ENCODE measurements around the gene FBXO9. TPM values are rescaled to one million over a fixed set of nuclear protein-coding genes. Genes with fewer than 3 reads are reported as not detected.

FBXO9 gene
- polyA plus RNA-seq, 3 donors = 47.7 to 105 (median 61.5) TPM

DNA sequence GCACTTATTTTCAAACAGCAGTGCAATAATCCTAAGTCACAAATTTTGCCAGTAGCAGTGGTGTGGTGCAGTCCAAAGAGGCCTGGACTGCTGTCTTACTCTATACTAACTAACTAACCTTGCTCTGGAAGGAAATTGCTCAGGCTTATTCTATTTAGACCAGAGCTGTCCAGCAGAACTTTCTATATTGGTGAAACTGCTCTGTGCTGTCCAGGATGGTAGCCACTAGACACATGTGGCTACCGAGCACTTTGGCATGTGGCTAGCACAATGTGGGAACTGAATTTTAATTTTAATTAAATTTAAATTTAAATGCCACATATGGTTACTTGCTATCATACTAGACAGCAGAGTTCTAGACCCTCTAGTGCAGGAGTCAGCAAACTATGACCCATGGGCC is 27.1 kb upstream of the FBXO9 start:
- H3K4me3 ChIP-seq (replicated peaks in 1 of 3; ENCODE audit: low read depth in 2 of 3, low read length in 3 of 3) = no peak overlapping the region
- no peak overlapping the region for H3K9ac ChIP-seq (ENCODE audit: insufficient read depth, low read length, poor library complexity, severe bottlenecking)
- WGBS (ENCODE audit: insufficient coverage) = no CpG with 5 or more reads among the region's 1 CpG
- intact Hi-C loops (cut with micrococcal nuclease) = no loop called here
- Mint-ChIP-seq H3K9me3 (no peaks in the 10 kb centered on the region), H3K27me3 (ENCODE audit: low read depth in 3 of 3) (no peaks in the 10 kb centered on the region), H3K27ac (no peak overlapping the region), H3K36me3 (peaks cover 67 to 68% of the 10 kb centered on the region in 2 donors), H3K4me3 (no peak overlapping the region), H3K4me1 (no peaks in the 10 kb centered on the region)
- no peaks in the 10 kb centered on the region for H3K9me3 ChIP-seq (replicated peaks in 1 of 2; ENCODE audit: control insufficient read depth in 1 of 2, insufficient read depth in 1 of 2, low read length in 2 of 2)
- H3K4me2 ChIP-seq (replicated peaks; ENCODE audit: extremely low read depth, low read length, poor library complexity, severe bottlenecking) = no peak overlapping the region
- peaks cover 48 to 83% of the 10 kb centered on the region in 2 donors for H3K36me3 ChIP-seq (replicated peaks in 1 of 2; ENCODE audit: control insufficient read depth in 1 of 2, insufficient read depth in 2 of 2, low read length in 2 of 2)
- H3K27ac ChIP-seq (ENCODE audit: low read depth in 1 of 2, low read length in 2 of 2) = no peak overlapping the region
- TF ChIP-seq, protein P1, sequence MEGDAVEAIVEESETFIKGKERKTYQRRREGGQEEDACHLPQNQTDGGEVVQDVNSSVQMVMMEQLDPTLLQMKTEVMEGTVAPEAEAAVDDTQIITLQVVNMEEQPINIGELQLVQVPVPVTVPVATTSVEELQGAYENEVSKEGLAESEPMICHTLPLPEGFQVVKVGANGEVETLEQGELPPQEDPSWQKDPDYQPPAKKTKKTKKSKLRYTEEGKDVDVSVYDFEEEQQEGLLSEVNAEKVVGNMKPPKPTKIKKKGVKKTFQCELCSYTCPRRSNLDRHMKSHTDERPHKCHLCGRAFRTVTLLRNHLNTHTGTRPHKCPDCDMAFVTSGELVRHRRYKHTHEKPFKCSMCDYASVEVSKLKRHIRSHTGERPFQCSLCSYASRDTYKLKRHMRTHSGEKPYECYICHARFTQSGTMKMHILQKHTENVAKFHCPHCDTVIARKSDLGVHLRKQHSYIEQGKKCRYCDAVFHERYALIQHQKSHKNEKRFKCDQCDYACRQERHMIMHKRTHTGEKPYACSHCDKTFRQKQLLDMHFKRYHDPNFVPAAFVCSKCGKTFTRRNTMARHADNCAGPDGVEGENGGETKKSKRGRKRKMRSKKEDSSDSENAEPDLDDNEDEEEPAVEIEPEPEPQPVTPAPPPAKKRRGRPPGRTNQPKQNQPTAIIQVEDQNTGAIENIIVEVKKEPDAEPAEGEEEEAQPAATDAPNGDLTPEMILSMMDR (IDR thresholded peaks at IDR 0.05) = no peak
- H3K79me2 ChIP-seq (ENCODE audit: insufficient read depth, low read length) = no peaks in the 10 kb centered on the region
- H3K27me3 ChIP-seq (ENCODE audit: control insufficient read depth in 2 of 2, insufficient read depth in 2 of 2, low read length in 2 of 2) = no peaks in the 10 kb centered on the region
- no peak overlapping the region for H2AFZ ChIP-seq (ENCODE audit: insufficient read depth, low read depth, low read length, poor library complexity, severe bottlenecking)
- DNase-seq = no peak
- no peaks in the 10 kb centered on the region for H4K20me1 ChIP-seq (ENCODE audit: insufficient read depth, low read length)
- H3K4me1 ChIP-seq (ENCODE audit: control insufficient read depth in 1 of 2, insufficient read depth in 2 of 2, low read length in 2 of 2) = no peaks in the 10 kb centered on the region

DNA sequence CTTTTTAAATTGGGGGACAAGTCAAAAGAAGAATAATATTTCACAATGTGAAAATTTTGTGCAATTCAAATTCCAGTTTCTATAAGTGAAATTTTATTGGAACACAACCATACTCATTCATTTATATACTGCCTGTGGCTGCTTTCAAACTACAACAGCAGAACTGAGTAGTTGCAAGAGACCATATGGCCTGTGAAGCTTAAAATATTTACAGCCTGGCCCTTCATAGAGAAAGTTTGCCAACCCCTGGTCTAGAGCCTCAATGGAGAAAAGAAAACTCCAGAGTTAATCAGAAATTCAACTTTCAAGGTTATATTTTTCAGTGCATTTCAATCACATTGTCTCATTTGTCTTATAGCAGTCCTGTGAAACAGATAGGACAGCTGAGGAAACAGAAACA is 26.6 kb upstream of the FBXO9 start:
- H3K4me3 Mint-ChIP-seq = no peak overlapping the region
- no peak overlapping the region for H3K4me3 ChIP-seq (replicated peaks in 1 of 3; ENCODE audit: low read depth in 2 of 3, low read length in 3 of 3)
- H3K36me3 ChIP-seq (replicated peaks in 1 of 2; ENCODE audit: control insufficient read depth in 1 of 2, insufficient read depth in 2 of 2, low read length in 2 of 2) = peaks cover 44 to 79% of the 10 kb centered on the region in 2 donors
- no peaks in the 10 kb centered on the region for H3K27me3 ChIP-seq (ENCODE audit: control insufficient read depth in 2 of 2, insufficient read depth in 2 of 2, low read length in 2 of 2)
- H2AFZ ChIP-seq (ENCODE audit: insufficient read depth, low read depth, low read length, poor library complexity, severe bottlenecking) = no peak overlapping the region
- no peaks in the 10 kb centered on the region for H3K4me1 Mint-ChIP-seq
- H3K4me1 ChIP-seq (ENCODE audit: control insufficient read depth in 1 of 2, insufficient read depth in 2 of 2, low read length in 2 of 2) = no peaks in the 10 kb centered on the region
- H3K27ac ChIP-seq (ENCODE audit: low read depth in 1 of 2, low read length in 2 of 2) = no peak overlapping the region
- no peaks in the 10 kb centered on the region for H3K9me3 ChIP-seq (replicated peaks in 1 of 2; ENCODE audit: control insufficient read depth in 1 of 2, insufficient read depth in 1 of 2, low read length in 2 of 2)
- no peaks in the 10 kb centered on the region for H3K79me2 ChIP-seq (ENCODE audit: insufficient read depth, low read length)
- H4K20me1 ChIP-seq (ENCODE audit: insufficient read depth, low read length) = no peaks in the 10 kb centered on the region
- H3K36me3 Mint-ChIP-seq = peaks cover 63 to 64% of the 10 kb centered on the region in 2 donors
- TF ChIP-seq, protein P1 (IDR thresholded peaks at IDR 0.05) = no peak
- no peak for DNase-seq
- H3K4me2 ChIP-seq (replicated peaks; ENCODE audit: extremely low read depth, low read length, poor library complexity, severe bottlenecking) = no peak overlapping the region
- no peak overlapping the region for H3K9ac ChIP-seq (ENCODE audit: insufficient read depth, low read length, poor library complexity, severe bottlenecking)
- H3K9me3 Mint-ChIP-seq = no peaks in the 10 kb centered on the region
- H3K27ac Mint-ChIP-seq = no peak overlapping the region
- H3K27me3 Mint-ChIP-seq (ENCODE audit: low read depth in 3 of 3) = no peaks in the 10 kb centered on the region
- intact Hi-C loops (cut with micrococcal nuclease) = no loop called here

Data from CD14-positive monocyte (primary cell).